HG02852 (cell line): Measurements from ENCODE around the gene ANXA8.
"Not testable (repeated sequence)": the region's sequence is repeated elsewhere in the genome, so short reads cannot be mapped to it uniquely, and the experiment has no call there.

Experiments
- ATAC-seq: cut with Tn5 transposase; IDR thresholded peaks from one replicate; pipeline ENCODE4 v1.9.1; 2021; ENCODE audit warnings: mild to moderate bottlenecking, moderate library complexity; ENCODE audit not compliant: unreplicated experiment

The ANXA8 gene

GRCh38 chr10:47483923-47484322 is at the start of gene ANXA8:
ANXA8 (minus strand) TSS chr10:47484115; CDS start chr10:47483933, 182 bp downstream.
- not testable (repeated sequence) for ATAC-seq

- not testable (repeated sequence) for ATAC-seq
These were observed 39.6 kb upstream of the ANXA8 start, which contains the start of gene AGAP9 for GRCh38 chr10:47523475-47523874. AGAP9 (minus strand) TSS chr10:47523638; CDS start chr10:47523526, 112 bp downstream.

- ATAC-seq: not testable (repeated sequence)
These were observed 18.4 kb upstream of the ANXA8 start for GRCh38 chr10:47502313-47502712.

GRCh38 chr10:47494226-47494625 is 10.3 kb upstream of the ANXA8 start:
- ATAC-seq: not testable (repeated sequence)

GRCh38 chr10:47491600-47491999 is 7.7 kb upstream of the ANXA8 start, which contains the start of gene FAM25G:
FAM25G (minus strand) TSS chr10:47491700; CDS start chr10:47491674, 26 bp downstream.
- ATAC-seq: not testable (repeated sequence)

- ATAC-seq: not testable (repeated sequence)
These were observed 5.7 kb upstream of the ANXA8 start for GRCh38 chr10:47489630-47490029.

GRCh38 chr10:47485943-47486342 is 2.0 kb upstream of the ANXA8 start:
- not testable (repeated sequence) for ATAC-seq

- not testable (repeated sequence) for ATAC-seq
These were observed 871 bp upstream of the ANXA8 start for GRCh38 chr10:47484786-47485185.

GRCh38 chr10:47482367-47482766 is 1.5 kb downstream of the ANXA8 start:
- ATAC-seq: not testable (repeated sequence)

GRCh38 chr10:47481768-47482181 is 2.1 kb downstream of the ANXA8 start:
- ATAC-seq: not testable (repeated sequence)

- not testable (repeated sequence) for ATAC-seq
These were observed 2.6 kb downstream of the ANXA8 start for GRCh38 chr10:47481182-47481766.

- not testable (repeated sequence) for ATAC-seq
These were observed 3.8 kb downstream of the ANXA8 start for GRCh38 chr10:47480133-47480532.

- not testable (repeated sequence) for ATAC-seq
These were observed 5.8 kb downstream of the ANXA8 start for GRCh38 chr10:47478114-47478513.

GRCh38 chr10:47477078-47477477 is 6.8 kb downstream of the ANXA8 start:
- ATAC-seq: not testable (repeated sequence)

GRCh38 chr10:47475101-47475500 is 8.8 kb downstream of the ANXA8 start:
- not testable (repeated sequence) for ATAC-seq

GRCh38 chr10:47473516-47473915 is 10.4 kb downstream of the ANXA8 start:
- not testable (repeated sequence) for ATAC-seq

GRCh38 chr10:47472647-47473046 is 11.3 kb downstream of the ANXA8 start:
- peak; percentile 65 for ATAC-seq

GRCh38 chr10:47472072-47472471 is 11.8 kb downstream of the ANXA8 start:
- ATAC-seq: not testable (repeated sequence)

GRCh38 chr10:47468731-47469528 is 15.0 kb downstream of the ANXA8 start:
- ATAC-seq: not testable (repeated sequence)

- ATAC-seq: not testable (repeated sequence)
These were observed 16.0 kb downstream of the ANXA8 start for GRCh38 chr10:47467957-47468356.

- not testable (repeated sequence) for ATAC-seq
These were observed 16.5 kb downstream of the ANXA8 start for GRCh38 chr10:47467458-47467857.
